ENCODE results near the gene CCT6B. TPM values are rescaled to one million over a fixed set of nuclear protein-coding genes. Genes with fewer than 3 reads are reported as not detected.
"Not testable (repeated sequence)": the region's sequence is repeated elsewhere in the genome, so short reads cannot be mapped to it uniquely, and the experiment has no call there.

The CCT6B gene
- 1 to 10 TPM; 4.6 to 4.9 (median 4.6) TPM for polyA plus RNA-seq (ENCODE audit: insufficient read length in 4 of 4)

GRCh38 chr17:34961093-34961911, at the start of gene CCT6B, which contains the start of gene ZNF830:
CCT6B (minus strand) TSS chr17:34961460; CDS start chr17:34961393, 67 bp downstream.
ZNF830 (plus strand) TSS chr17:34961540; CDS start chr17:34961567, 27 bp downstream.
- DNase-seq (ENCODE audit: low read depth in 4 of 4, low spot score in 3 of 4): peak; percentile 91 to 96 (median 95)

- no peak for DNase-seq (ENCODE audit: low read depth in 4 of 4, low spot score in 3 of 4)
Observed at GRCh38 chr17:35010093-35010492, 48.8 kb upstream of the CCT6B start.

- DNase-seq (ENCODE audit: low read depth in 4 of 4, low spot score in 3 of 4): no peak
Observed at GRCh38 chr17:35006961-35007360, 45.7 kb upstream of the CCT6B start.

- DNase-seq (ENCODE audit: low read depth in 4 of 4, low spot score in 3 of 4): no peak
Observed at GRCh38 chr17:35006345-35006744, 45.1 kb upstream of the CCT6B start.

- no peak for DNase-seq (ENCODE audit: low read depth in 4 of 4, low spot score in 3 of 4)
Observed at GRCh38 chr17:35003778-35004177, 42.5 kb upstream of the CCT6B start.

- no peak for DNase-seq (ENCODE audit: low read depth in 4 of 4, low spot score in 3 of 4)
Observed at GRCh38 chr17:35002876-35003551, 41.8 kb upstream of the CCT6B start.

- DNase-seq (ENCODE audit: low read depth in 4 of 4, low spot score in 3 of 4): no peak
Observed at GRCh38 chr17:35001549-35001948, 40.3 kb upstream of the CCT6B start.

GRCh38 chr17:35000965-35001364, 39.7 kb upstream of the CCT6B start:
- not testable (repeated sequence) for DNase-seq (ENCODE audit: low read depth in 4 of 4, low spot score in 3 of 4)

GRCh38 chr17:34999456-34999855, 38.2 kb upstream of the CCT6B start:
- DNase-seq (ENCODE audit: low read depth in 4 of 4, low spot score in 3 of 4): no peak

GRCh38 chr17:34998205-34998604, 36.9 kb upstream of the CCT6B start:
- DNase-seq (ENCODE audit: low read depth in 4 of 4, low spot score in 3 of 4): no peak

- peak in 3 of 4 donors; percentile 67 to 82 (median 71) for DNase-seq (ENCODE audit: low read depth in 4 of 4, low spot score in 3 of 4)
Observed at GRCh38 chr17:34997355-34997862, 36.1 kb upstream of the CCT6B start.

GRCh38 chr17:34996422-34997285, 35.4 kb upstream of the CCT6B start:
- DNase-seq (ENCODE audit: low read depth in 4 of 4, low spot score in 3 of 4): no peak

GRCh38 chr17:34993031-34993430, 31.8 kb upstream of the CCT6B start:
- no peak for DNase-seq (ENCODE audit: low read depth in 4 of 4, low spot score in 3 of 4)

- DNase-seq (ENCODE audit: low read depth in 4 of 4, low spot score in 3 of 4): no peak
Observed at GRCh38 chr17:34991606-34992005, 30.3 kb upstream of the CCT6B start.

- DNase-seq (ENCODE audit: low read depth in 4 of 4, low spot score in 3 of 4): no peak
Observed at GRCh38 chr17:34990921-34991365, 29.7 kb upstream of the CCT6B start.

- DNase-seq (ENCODE audit: low read depth in 4 of 4, low spot score in 3 of 4): no peak
Observed at GRCh38 chr17:34989473-34989872, 28.2 kb upstream of the CCT6B start.

- DNase-seq (ENCODE audit: low read depth in 4 of 4, low spot score in 3 of 4): no peak
Observed at GRCh38 chr17:34988644-34989043, 27.4 kb upstream of the CCT6B start.

- no peak for DNase-seq (ENCODE audit: low read depth in 4 of 4, low spot score in 3 of 4)
Observed at GRCh38 chr17:34987232-34987631, 26.0 kb upstream of the CCT6B start.

- no peak for DNase-seq (ENCODE audit: low read depth in 4 of 4, low spot score in 3 of 4)
Observed at GRCh38 chr17:34981538-34982241, 20.4 kb upstream of the CCT6B start.

All from right renal pelvis (tissue), 4 donors.